Liver (tissue), 3 donors: ENCODE measurements around the gene FRMPD4.

ENCODE experiments used
- EGR1 ChIP-seq, 2 donors: IDR thresholded peaks; 2 replicates each; pipeline ENCODE4 v1.6.1; 2016 to 2018; ENCODE audit warnings: antibody characterized with exemption in 2 of 2, low read depth in 2 of 2
- GABPA ChIP-seq, 2 donors: IDR thresholded peaks in 1 of 2; conservative IDR thresholded peaks in 1 of 2; 2 replicates each; pipeline ENCODE4 v1.6.1; 2016; ENCODE audit warnings: antibody characterized with exemption in 2 of 2, mild to moderate bottlenecking in 1 of 2, moderate library complexity in 1 of 2
- JUND ChIP-seq, 2 donors: IDR thresholded peaks; 2 replicates each; pipeline ENCODE4 v1.6.1; 2016; ENCODE audit warnings: antibody characterized with exemption in 2 of 2
- NR2F2 ChIP-seq: IDR thresholded peaks from 2 replicates; pipeline ENCODE4 v1.6.1; 2016; ENCODE audit warnings: antibody characterized with exemption
- RAD21 ChIP-seq, 2 donors: IDR thresholded peaks; 2 replicates each; pipeline ENCODE4 v1.6.1; 2016; ENCODE audit warnings: antibody characterized with exemption in 2 of 2, mild to moderate bottlenecking in 2 of 2
- RXRA ChIP-seq, 2 donors: IDR thresholded peaks; 2 replicates each; pipeline ENCODE4 v1.6.1; 2017 to 2018; ENCODE audit warnings: antibody characterized with exemption in 2 of 2, mild to moderate bottlenecking in 1 of 2
- SP1 ChIP-seq: IDR thresholded peaks from 2 replicates; pipeline ENCODE4 v1.6.1; 2018; ENCODE audit warnings: antibody characterized with exemption, mild to moderate bottlenecking
- TAF1 ChIP-seq: conservative IDR thresholded peaks from 2 replicates; pipeline ENCODE4 v1.6.1; 2016; ENCODE audit warnings: antibody characterized with exemption, mild to moderate bottlenecking
- YY1 ChIP-seq: IDR thresholded peaks from 2 replicates; pipeline ENCODE4 v1.6.1; 2016; ENCODE audit warnings: antibody characterized with exemption, mild to moderate bottlenecking
- TF ChIP-seq, protein P1 (sequence below): fragments of 150-350 bp; IDR thresholded peaks from 2 replicates; pipeline ENCODE4 v1.5.1; 2017; ENCODE audit warnings: improper control_type of control experiment, low read depth, low read length; ENCODE audit not compliant: missing input control
- TF ChIP-seq, protein P2 (sequence below): IDR thresholded peaks from 2 replicates; pipeline ENCODE4 v1.6.1; 2016; ENCODE audit warnings: antibody characterized with exemption
- TF ChIP-seq, protein P3 (sequence below): IDR thresholded peaks from 2 replicates; pipeline ENCODE4 v1.6.1; 2016; ENCODE audit warnings: antibody characterized with exemption, mild to moderate bottlenecking
- TF ChIP-seq, protein P4 (sequence below): IDR thresholded peaks from 2 replicates; pipeline ENCODE4 v1.6.1; 2016; ENCODE audit warnings: antibody characterized with exemption
- donor health status: healthy.
- donor health status: healthy.

DNA sequence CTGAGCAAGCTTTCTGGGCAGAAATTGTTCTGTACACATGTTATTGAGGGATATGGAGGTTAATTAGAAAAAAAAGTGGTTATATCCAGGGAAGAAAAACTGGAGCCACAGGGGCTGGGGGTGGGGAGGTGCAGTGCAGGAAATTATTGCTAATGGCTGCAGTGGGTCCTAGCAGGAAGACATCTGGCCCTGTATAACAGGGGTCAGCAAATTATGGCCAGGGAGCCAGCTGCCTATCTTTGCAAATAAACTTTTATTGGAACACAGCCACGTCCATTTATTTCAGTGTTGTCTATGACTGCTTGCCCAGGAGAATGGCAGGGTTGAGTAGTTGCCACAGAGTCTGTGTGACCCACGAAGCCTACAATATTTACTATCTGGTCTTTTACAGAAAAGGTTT lies 629.6 kb downstream of the FRMPD4 start:
- TF ChIP-seq, protein P1, sequence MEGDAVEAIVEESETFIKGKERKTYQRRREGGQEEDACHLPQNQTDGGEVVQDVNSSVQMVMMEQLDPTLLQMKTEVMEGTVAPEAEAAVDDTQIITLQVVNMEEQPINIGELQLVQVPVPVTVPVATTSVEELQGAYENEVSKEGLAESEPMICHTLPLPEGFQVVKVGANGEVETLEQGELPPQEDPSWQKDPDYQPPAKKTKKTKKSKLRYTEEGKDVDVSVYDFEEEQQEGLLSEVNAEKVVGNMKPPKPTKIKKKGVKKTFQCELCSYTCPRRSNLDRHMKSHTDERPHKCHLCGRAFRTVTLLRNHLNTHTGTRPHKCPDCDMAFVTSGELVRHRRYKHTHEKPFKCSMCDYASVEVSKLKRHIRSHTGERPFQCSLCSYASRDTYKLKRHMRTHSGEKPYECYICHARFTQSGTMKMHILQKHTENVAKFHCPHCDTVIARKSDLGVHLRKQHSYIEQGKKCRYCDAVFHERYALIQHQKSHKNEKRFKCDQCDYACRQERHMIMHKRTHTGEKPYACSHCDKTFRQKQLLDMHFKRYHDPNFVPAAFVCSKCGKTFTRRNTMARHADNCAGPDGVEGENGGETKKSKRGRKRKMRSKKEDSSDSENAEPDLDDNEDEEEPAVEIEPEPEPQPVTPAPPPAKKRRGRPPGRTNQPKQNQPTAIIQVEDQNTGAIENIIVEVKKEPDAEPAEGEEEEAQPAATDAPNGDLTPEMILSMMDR: no peak
- TF ChIP-seq RAD21 (IDR thresholded peaks at IDR 0.05): no peak
- no peak for TF ChIP-seq TAF1
- no peak for TF ChIP-seq RXRA (IDR thresholded peaks at IDR 0.05)
- TF ChIP-seq GABPA (IDR thresholded peaks at IDR 0.05 in 1 of 2, conservative IDR thresholded peaks at IDR 0.05 in 1 of 2): no peak
- TF ChIP-seq, protein P2, sequence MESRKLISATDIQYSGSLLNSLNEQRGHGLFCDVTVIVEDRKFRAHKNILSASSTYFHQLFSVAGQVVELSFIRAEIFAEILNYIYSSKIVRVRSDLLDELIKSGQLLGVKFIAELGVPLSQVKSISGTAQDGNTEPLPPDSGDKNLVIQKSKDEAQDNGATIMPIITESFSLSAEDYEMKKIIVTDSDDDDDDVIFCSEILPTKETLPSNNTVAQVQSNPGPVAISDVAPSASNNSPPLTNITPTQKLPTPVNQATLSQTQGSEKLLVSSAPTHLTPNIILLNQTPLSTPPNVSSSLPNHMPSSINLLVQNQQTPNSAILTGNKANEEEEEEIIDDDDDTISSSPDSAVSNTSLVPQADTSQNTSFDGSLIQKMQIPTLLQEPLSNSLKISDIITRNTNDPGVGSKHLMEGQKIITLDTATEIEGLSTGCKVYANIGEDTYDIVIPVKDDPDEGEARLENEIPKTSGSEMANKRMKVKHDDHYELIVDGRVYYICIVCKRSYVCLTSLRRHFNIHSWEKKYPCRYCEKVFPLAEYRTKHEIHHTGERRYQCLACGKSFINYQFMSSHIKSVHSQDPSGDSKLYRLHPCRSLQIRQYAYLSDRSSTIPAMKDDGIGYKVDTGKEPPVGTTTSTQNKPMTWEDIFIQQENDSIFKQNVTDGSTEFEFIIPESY: no peak
- TF ChIP-seq SP1: no peak
- TF ChIP-seq, protein P3, sequence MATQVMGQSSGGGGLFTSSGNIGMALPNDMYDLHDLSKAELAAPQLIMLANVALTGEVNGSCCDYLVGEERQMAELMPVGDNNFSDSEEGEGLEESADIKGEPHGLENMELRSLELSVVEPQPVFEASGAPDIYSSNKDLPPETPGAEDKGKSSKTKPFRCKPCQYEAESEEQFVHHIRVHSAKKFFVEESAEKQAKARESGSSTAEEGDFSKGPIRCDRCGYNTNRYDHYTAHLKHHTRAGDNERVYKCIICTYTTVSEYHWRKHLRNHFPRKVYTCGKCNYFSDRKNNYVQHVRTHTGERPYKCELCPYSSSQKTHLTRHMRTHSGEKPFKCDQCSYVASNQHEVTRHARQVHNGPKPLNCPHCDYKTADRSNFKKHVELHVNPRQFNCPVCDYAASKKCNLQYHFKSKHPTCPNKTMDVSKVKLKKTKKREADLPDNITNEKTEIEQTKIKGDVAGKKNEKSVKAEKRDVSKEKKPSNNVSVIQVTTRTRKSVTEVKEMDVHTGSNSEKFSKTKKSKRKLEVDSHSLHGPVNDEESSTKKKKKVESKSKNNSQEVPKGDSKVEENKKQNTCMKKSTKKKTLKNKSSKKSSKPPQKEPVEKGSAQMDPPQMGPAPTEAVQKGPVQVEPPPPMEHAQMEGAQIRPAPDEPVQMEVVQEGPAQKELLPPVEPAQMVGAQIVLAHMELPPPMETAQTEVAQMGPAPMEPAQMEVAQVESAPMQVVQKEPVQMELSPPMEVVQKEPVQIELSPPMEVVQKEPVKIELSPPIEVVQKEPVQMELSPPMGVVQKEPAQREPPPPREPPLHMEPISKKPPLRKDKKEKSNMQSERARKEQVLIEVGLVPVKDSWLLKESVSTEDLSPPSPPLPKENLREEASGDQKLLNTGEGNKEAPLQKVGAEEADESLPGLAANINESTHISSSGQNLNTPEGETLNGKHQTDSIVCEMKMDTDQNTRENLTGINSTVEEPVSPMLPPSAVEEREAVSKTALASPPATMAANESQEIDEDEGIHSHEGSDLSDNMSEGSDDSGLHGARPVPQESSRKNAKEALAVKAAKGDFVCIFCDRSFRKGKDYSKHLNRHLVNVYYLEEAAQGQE: no peak
- no peak for TF ChIP-seq YY1
- TF ChIP-seq JUND (IDR thresholded peaks at IDR 0.05): no peak
- TF ChIP-seq NR2F2: no peak
- no peak for TF ChIP-seq EGR1 (IDR thresholded peaks at IDR 0.05; ENCODE audit: low read depth in 2 of 2)
- TF ChIP-seq, protein P4, sequence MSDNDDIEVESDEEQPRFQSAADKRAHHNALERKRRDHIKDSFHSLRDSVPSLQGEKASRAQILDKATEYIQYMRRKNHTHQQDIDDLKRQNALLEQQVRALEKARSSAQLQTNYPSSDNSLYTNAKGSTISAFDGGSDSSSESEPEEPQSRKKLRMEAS: no peak
